PFSK-1 (cell line): ENCODE data around the gene VEZF1.

Experiments used
- POLR2AphosphoS5 ChIP-seq: IDR thresholded peaks from 2 replicates; pipeline ENCODE4 v1.6.1; 2012; ENCODE audit warnings: low read depth, mild to moderate bottlenecking, control low read depth, low read length, moderate library complexity
- REST ChIP-seq, 2 experiments: IDR thresholded peaks; 2 replicates each; pipeline versions ENCODE4 v1.6.1 to v1.8.0; 2011 to 2012; ENCODE audit warnings: low read depth in 2 of 2, low read length in 2 of 2, control low read depth in 1 of 2, inconsistent platforms in 1 of 2, mild to moderate bottlenecking in 1 of 2, moderate library complexity in 1 of 2; ENCODE audit not compliant: insufficient read depth in 1 of 2
- SIN3A ChIP-seq: IDR thresholded peaks from 2 replicates; pipeline ENCODE4 v1.6.1; 2012; ENCODE audit warnings: mild to moderate bottlenecking, low read length, moderate library complexity, borderline replicate concordance; ENCODE audit not compliant: insufficient read depth

- TF ChIP-seq POLR2AphosphoS5 (no peak), REST (IDR thresholded peaks at IDR 0.05; ENCODE audit: insufficient read depth in 1 of 2, low read depth in 2 of 2, low read length in 2 of 2) (no peak), SIN3A (no peak)
These were observed 7.5 kb downstream of the VEZF1 start for GRCh38 chr17:57980522-57980921.
